Thymus (tissue), 11 donors: Measurements from ENCODE around the gene FAM32A. TPM values are rescaled to one million over a fixed set of nuclear protein-coding genes. Genes with fewer than 3 reads are reported as not detected.

Source experiments
- DNase-seq, 9 donors: peaks; one replicate each; pipeline ENCODE4 v3.0.0-alpha.2; 2013; ENCODE audit warnings: low spot score in 9 of 9, low read depth in 6 of 9, missing footprints in 1 of 9
- H3K27ac ChIP-seq, 2 donors: one replicate each; pipeline ENCODE4 v1.5.1; 2013; ENCODE audit warnings: control low read depth in 1 of 2, low read depth in 1 of 2, low read length in 1 of 2, mild to moderate bottlenecking in 1 of 2, moderate library complexity in 1 of 2
- H3K27me3 ChIP-seq, 2 donors: one replicate each; pipeline ENCODE4 v1.5.1; 2013; ENCODE audit warnings: low read length in 1 of 2; ENCODE audit not compliant: control insufficient read depth in 2 of 2, insufficient read depth in 1 of 2
- H3K36me3 ChIP-seq, 2 donors: one replicate each; pipeline ENCODE4 v1.5.1; 2013; ENCODE audit warnings: low read length in 1 of 2, mild to moderate bottlenecking in 1 of 2, moderate library complexity in 1 of 2; ENCODE audit not compliant: control insufficient read depth in 2 of 2, insufficient read depth in 2 of 2
- H3K4me1 ChIP-seq, 2 donors: one replicate each; pipeline ENCODE4 v1.5.1; 2013; ENCODE audit warnings: low read length in 2 of 2; ENCODE audit not compliant: control insufficient read depth in 2 of 2, insufficient read depth in 2 of 2
- H3K4me3 ChIP-seq, 2 donors: one replicate each; pipeline ENCODE4 v1.5.1; 2013; ENCODE audit warnings: low read length in 2 of 2, control low read depth in 1 of 2, mild to moderate bottlenecking in 1 of 2
- H3K9me3 ChIP-seq, 2 donors: one replicate each; pipeline ENCODE4 v1.5.1; 2013; ENCODE audit warnings: low read length in 1 of 2, mild to moderate bottlenecking in 1 of 2; ENCODE audit not compliant: control insufficient read depth in 2 of 2, insufficient read depth in 1 of 2
- WGBS: extraction: QIAGEN DNeasy Blood & Tissue Kit; methylation state at CpG from one replicate; pipeline ENCODE4 v1.1.7; 2013; 5-methylcytosine and 5-hydroxymethylcytosine counted together
- polyA plus RNA-seq: library from polyadenylated mRNA; stranded (reverse); fragments of 200-250 nt; gene quantifications from one replicate; pipeline ENCODE4 v1.2.3, GENCODE V29; 2013
- total RNA-seq: library from RNA; stranded (reverse); fragments of 120-200 nt; gene quantifications from one replicate; pipeline ENCODE4 v1.2.4, GENCODE V29; 2013
- donor health status: healthy.

The FAM32A gene
- total and polyA plus RNA-seq, 2 donors, result 94.2 to 106 TPM

- Histone ChIP-seq H3K27ac (no peak overlapping the region), H3K9me3 (peaks cover 0 to 4% of the 10 kb centered on the region in 2 donors), H3K36me3 (peaks cover 10 to 12% of the 10 kb centered on the region in 2 donors), H3K4me1 (no peaks in the 10 kb centered on the region), H3K27me3 (no peaks in the 10 kb centered on the region), H3K4me3 (no peak overlapping the region)
- WGBS, result 97% methylated on average over 10 of the region's 10 CpGs
- no peak for DNase-seq
Observed at GRCh38 chr19:16157601-16158000, 27.6 kb upstream of the FAM32A start.

- WGBS, result 98% methylated on average over 5 of the region's 5 CpGs
Observed at GRCh38 chr19:16159655-16160054, 25.6 kb upstream of the FAM32A start.

GRCh38 chr19:16160445-16160942 lies 24.7 kb upstream of the FAM32A start:
- Histone ChIP-seq H3K4me1 (no peaks in the 10 kb centered on the region), H3K4me3 (no peak overlapping the region), H3K27me3 (no peaks in the 10 kb centered on the region), H3K9me3 (no peaks in the 10 kb centered on the region), H3K27ac (no peak overlapping the region), H3K36me3 (peaks cover 3% of the 10 kb centered on the region in 2 donors)
- WGBS, result 93% methylated on average over 6 of the region's 6 CpGs
- no peak for DNase-seq

More at GRCh38 chr19:16159655-16160054, 25.6 kb upstream of the FAM32A start:
- H3K27me3 ChIP-seq, result no peaks in the 10 kb centered on the region
- no peaks in the 10 kb centered on the region for H3K4me1 ChIP-seq
- peaks cover 5% of the 10 kb centered on the region in 2 donors for H3K36me3 ChIP-seq
- no peak overlapping the region for H3K4me3 ChIP-seq
- no peak for DNase-seq
- no peaks in the 10 kb centered on the region for H3K9me3 ChIP-seq
- H3K27ac ChIP-seq, result no peak overlapping the region

GRCh38 chr19:16160943-16161560 lies 24.2 kb upstream of the FAM32A start:
- H3K36me3 ChIP-seq, result peaks cover 3% of the 10 kb centered on the region in 2 donors
- DNase-seq, result no peak
- H3K27me3 ChIP-seq, result no peaks in the 10 kb centered on the region
- H3K4me1 ChIP-seq, result no peaks in the 10 kb centered on the region
- H3K27ac ChIP-seq, result no peak overlapping the region
- H3K9me3 ChIP-seq, result no peaks in the 10 kb centered on the region
- H3K4me3 ChIP-seq, result no peak overlapping the region
- 90% methylated on average over 14 of the region's 14 CpGs for WGBS

GRCh38 chr19:16161840-16162239 lies 23.4 kb upstream of the FAM32A start:
- peaks cover 0 to 3% of the 10 kb centered on the region in 2 donors for H3K36me3 ChIP-seq
- no peak for DNase-seq
- H3K27me3 ChIP-seq, result no peaks in the 10 kb centered on the region
- no peaks in the 10 kb centered on the region for H3K9me3 ChIP-seq
- H3K27ac ChIP-seq, result no peak overlapping the region
- no peak overlapping the region for H3K4me3 ChIP-seq
- H3K4me1 ChIP-seq, result no peaks in the 10 kb centered on the region
- 93% methylated on average over 3 of the region's 3 CpGs for WGBS

GRCh38 chr19:16164222-16164890 lies 20.9 kb upstream of the FAM32A start:
- Histone ChIP-seq H3K36me3 (no peaks in the 10 kb centered on the region), H3K4me3 (no peak overlapping the region), H3K9me3 (peaks cover 0 to 4% of the 10 kb centered on the region in 2 donors), H3K27ac (no peak overlapping the region), H3K4me1 (peaks cover 0 to 3% of the 10 kb centered on the region in 2 donors), H3K27me3 (no peaks in the 10 kb centered on the region)
- WGBS, result 96% methylated on average over 13 of the region's 13 CpGs
- no peak for DNase-seq

GRCh38 chr19:16166417-16166816 lies 18.8 kb upstream of the FAM32A start:
- H3K9me3 ChIP-seq, result peaks cover 0 to 4% of the 10 kb centered on the region in 2 donors
- H3K36me3 ChIP-seq, result no peaks in the 10 kb centered on the region
- WGBS, result 98% methylated on average over 1 of the region's 1 CpG
- no peak for DNase-seq
- no peak overlapping the region for H3K4me3 ChIP-seq
- peaks cover 0 to 3% of the 10 kb centered on the region in 2 donors for H3K4me1 ChIP-seq
- no peak overlapping the region for H3K27ac ChIP-seq
- no peaks in the 10 kb centered on the region for H3K27me3 ChIP-seq

GRCh38 chr19:16167055-16167454 lies 18.2 kb upstream of the FAM32A start:
- WGBS, result 96% methylated on average over 5 of the region's 5 CpGs
- peaks cover 0 to 3% of the 10 kb centered on the region in 2 donors for H3K4me1 ChIP-seq
- no peak for DNase-seq
- H3K4me3 ChIP-seq, result no peak overlapping the region
- peaks cover 0 to 4% of the 10 kb centered on the region in 2 donors for H3K9me3 ChIP-seq
- no peak overlapping the region for H3K27ac ChIP-seq
- no peaks in the 10 kb centered on the region for H3K27me3 ChIP-seq
- H3K36me3 ChIP-seq, result no peaks in the 10 kb centered on the region

GRCh38 chr19:16168465-16169081 lies 16.6 kb upstream of the FAM32A start:
- WGBS, result 25% methylated on average over 2 of the region's 2 CpGs
- DNase-seq, result peak in 1 of 9 donors; percentile 21

More at GRCh38 chr19:16168465-16169081, 16.6 kb upstream of the FAM32A start:
- no peaks in the 10 kb centered on the region for H3K36me3 ChIP-seq
- peaks cover 0 to 4% of the 10 kb centered on the region in 2 donors for H3K9me3 ChIP-seq
- H3K27ac ChIP-seq, result no peak overlapping the region
- no peaks in the 10 kb centered on the region for H3K27me3 ChIP-seq
- H3K4me1 ChIP-seq, result peaks cover 0 to 3% of the 10 kb centered on the region in 2 donors
- no peak overlapping the region for H3K4me3 ChIP-seq
